GM21381 (cell line): ENCODE data around the gene TMEM45A.

Experiments
- ATAC-seq: cut with Tn5 transposase; IDR thresholded peaks from one replicate; pipeline ENCODE4 v1.9.1; 2021; ENCODE audit warnings: mild to moderate bottlenecking, moderate library complexity; ENCODE audit not compliant: unreplicated experiment

The TMEM45A gene

DNA sequence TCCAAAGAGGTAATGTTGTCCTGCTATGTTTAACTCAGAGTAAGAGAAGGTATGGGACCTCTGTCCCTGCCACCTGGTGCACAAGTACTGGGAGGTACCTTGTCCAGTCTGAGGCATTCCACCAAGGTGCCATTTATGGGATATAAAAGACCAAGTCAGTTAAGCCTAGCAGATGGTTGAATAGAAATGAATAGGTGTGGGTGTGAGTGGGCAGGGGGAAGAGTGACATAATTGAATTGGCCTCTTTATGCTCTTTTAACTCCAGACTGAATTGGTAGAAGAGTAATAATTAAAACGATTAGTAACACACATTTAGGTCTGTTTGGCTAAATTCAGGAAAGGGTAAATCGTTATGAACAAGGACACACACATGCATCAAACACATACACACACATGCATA, 117.5 kb downstream of the TMEM45A start:
- ATAC-seq, result no peak

DNA sequence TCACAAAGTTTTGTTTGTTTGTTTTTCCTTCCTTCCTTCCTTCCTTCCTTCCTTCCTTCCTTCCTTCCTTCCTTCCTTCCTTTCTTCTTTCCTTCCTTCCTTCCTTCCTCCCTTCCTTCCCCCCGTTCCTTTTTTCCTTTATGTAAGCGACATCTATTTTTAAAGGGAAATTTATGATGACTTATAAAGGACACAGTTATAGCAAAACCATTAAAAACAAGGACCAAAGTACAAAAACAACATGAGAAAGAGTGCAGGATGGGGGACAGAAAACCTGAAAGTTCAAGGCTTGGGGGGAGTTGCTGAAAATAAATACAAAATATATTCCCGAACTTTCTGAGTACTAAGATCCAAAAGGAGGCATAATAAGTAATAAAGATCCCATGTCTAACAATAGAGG, 118.8 kb downstream of the TMEM45A start:
- no peak for ATAC-seq

DNA sequence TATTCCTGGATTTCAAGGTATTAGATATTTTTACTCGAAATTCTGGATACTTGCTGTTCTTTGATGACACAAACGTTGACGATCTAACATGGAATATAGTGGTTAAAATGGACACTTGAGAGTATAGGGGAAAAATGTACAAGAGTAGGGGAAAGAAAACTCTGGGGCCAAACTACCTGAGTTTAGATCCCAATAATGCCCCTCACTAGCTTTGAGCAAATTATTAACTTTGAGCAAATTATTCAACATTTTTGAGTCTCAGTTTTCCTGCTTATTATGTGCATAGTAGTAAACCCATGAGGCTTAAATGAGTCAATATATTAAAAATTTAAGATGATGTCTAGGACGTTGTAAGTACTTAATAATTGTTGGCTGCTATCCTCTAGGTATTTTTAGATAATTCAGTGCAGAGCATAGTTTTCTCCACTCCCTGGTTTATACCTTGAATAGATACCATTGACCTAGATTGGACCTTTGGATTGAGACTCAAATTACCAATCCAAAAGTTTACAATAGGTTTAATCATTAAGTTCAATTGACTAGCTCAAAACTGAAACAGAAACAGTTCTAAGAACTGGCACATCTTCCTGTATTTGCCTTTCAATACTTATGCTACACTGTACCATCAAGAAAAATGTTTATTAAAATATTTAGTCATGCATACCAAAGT, 121.4 kb downstream of the TMEM45A start:
- no peak for ATAC-seq

DNA sequence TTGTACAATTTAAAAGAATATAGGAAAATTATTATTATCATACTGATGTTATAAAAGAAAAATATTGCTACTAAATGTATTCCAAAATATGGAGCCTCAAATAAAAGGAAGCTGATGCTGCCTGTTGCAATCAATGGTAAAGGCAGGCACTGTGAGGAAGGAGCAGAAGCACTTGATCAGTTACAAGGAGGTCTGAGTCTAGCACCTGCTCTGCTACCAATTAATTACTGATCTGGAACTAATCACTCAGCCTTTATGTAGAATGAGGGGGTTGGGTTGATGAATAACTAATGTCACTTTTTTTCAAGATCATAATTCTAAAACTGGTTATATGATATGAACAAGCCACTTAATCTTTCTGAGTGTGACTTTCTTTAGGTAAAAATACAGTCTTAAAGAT, 122.5 kb downstream of the TMEM45A start:
- peak; percentile 61 for ATAC-seq

DNA sequence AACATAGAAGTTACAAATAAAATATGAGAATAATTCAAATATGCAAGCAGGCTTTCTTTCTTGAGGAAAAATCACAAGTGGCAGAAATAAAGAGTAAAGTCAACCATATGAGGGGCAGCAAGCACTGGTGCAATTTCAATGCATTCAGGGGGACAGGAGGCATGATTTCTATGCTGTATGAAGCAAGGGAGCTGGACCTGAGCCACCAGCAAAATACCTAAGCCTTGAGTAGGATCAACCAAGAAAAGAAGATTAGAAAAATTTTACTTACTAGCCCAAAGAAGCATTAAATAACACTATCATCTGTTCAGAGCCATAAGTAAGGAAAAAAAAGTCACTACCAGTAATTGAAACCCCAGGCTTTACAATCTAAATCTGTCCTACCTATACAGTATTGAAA, 123.3 kb downstream of the TMEM45A start:
- no peak for ATAC-seq

DNA sequence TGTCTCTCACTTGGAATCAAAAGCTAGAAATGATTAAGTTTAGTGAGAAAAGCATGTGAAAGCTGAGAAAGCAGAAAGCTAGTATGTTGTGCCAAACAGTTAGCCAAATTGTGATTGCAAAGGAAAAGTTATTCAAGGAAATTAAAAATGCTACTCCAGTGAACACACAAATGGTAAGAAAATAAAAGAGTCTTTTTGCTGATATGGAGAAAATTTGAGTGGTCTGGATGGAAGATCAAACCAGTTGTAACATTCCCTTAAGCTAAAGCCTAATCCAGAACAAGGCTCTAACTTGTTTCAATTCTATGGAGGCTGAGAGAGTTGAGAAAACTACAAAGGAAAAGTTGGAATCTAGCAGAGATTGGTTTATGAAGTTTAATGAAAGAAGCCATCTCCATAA, 128.8 kb downstream of the TMEM45A start:
- ATAC-seq, result no peak
